GM18505 (cell line): Measurements from ENCODE around the gene FMOD.

Experiments
- ATAC-seq: cut with Tn5 transposase; IDR thresholded peaks from one replicate; pipeline ENCODE4 v1.9.1; 2021; ENCODE audit not compliant: unreplicated experiment
- POLR2A ChIP-seq: IDR thresholded peaks from 4 replicates; pipeline ENCODE4 v1.6.1; 2011; ENCODE audit warnings: borderline replicate concordance; ENCODE audit not compliant: insufficient read depth, insufficient read length; ENCODE audit errors: extremely low read depth

Gene FMOD

DNA sequence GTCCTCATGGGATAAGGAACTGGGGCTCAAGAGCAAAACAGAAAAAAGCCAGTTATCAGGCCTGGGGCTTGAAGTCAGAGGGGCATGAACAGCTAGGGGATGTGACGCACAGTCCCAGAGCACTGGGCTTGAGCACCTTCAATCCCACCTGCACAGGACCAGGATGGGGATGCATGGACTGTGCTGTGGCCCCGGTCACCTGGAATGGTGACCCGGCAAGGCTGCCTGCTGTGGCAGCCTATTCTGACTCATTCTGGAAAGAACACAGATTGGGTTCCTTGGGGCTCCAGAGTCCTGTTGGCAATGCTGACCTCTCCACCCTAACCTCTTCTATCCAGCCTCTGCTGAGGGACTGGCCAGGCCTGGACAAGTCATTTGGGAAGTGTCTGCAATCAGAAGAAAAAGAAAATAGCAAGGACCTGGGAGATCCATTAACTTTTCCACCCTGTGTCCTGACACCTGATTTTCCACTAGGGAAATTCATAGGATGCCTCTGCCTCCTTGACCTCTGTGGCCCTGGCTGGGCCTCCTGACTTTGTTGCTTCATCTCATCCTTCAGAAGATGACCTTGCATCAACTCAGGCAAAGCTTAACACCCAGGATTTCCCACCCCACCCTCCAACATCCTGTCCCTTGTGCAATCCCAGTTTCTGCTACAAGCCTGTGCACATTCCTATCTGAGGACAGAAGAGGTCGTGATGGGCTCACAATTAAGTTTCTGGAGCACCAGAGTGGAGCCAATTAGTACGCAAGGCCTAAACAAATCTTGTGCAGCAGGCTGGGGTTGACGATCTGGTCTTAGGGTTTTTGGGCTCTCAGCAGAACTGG is 17.9 kb upstream of the FMOD start:
- TF ChIP-seq POLR2A, result no peak
- no peak for ATAC-seq

DNA sequence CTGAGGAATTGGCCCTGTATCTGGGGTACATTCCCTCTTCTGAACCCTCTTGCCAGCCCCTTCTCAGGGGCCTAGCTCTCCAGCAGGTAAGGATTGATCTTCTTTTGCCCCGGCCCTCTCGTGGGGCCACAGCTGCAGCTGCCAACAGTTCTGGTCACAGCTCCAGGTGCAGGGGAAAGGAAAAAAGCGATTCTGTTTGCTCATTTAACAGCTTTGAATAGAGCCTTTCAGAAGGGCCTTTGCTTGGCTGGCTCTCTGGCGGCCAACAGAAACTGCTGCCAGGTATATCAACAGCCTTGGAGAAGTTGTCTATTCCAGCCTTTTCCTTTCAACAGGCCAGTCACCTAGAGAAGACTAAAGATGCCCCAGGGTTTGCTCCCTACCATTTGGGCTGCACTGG is 16.1 kb upstream of the FMOD start:
- no peak for ATAC-seq

DNA sequence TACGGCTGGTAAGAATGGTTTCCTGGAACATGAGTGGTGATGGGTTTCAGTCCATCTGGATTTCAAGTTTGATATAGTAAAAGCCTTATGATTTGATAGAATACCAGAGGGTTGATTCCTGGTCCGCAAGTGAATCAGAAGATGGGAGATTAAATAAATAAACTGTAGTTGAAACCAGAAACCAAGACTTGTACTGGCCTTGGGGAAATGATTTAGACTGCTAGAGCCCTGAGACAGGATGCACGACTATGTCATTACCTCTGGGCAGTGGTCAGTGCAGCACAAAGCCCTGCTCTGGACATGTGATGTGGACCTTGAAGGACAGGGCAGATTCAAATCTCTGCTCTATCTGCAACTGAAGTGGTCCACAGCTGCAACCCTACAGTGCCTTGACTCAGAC is 15.6 kb upstream of the FMOD start:
- TF ChIP-seq POLR2A, result no peak
- no peak for ATAC-seq

More for the DNA sequence above, 16.1 kb upstream of the FMOD start:
- no peak for TF ChIP-seq POLR2A

DNA sequence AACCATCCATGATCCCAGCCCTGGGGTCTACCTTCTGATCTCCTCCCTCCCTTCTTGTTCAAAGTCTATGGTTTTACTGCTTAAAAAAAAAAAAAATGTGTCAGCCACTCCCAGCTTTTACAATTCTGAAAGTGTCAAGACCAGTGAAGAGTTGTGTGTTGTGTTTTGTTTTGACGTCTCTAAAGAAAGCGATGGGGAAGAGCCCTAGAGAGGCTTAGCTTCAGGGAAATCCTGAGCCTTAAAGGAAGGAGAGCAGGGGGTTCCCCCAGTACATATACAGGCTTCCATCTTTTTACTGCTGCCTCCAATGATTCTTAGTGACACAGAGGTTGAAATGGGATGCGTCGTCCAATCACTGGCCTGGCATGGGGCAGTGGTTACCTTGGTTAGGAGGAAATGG is 13.9 kb upstream of the FMOD start:
- no peak for ATAC-seq
- no peak for TF ChIP-seq POLR2A

DNA sequence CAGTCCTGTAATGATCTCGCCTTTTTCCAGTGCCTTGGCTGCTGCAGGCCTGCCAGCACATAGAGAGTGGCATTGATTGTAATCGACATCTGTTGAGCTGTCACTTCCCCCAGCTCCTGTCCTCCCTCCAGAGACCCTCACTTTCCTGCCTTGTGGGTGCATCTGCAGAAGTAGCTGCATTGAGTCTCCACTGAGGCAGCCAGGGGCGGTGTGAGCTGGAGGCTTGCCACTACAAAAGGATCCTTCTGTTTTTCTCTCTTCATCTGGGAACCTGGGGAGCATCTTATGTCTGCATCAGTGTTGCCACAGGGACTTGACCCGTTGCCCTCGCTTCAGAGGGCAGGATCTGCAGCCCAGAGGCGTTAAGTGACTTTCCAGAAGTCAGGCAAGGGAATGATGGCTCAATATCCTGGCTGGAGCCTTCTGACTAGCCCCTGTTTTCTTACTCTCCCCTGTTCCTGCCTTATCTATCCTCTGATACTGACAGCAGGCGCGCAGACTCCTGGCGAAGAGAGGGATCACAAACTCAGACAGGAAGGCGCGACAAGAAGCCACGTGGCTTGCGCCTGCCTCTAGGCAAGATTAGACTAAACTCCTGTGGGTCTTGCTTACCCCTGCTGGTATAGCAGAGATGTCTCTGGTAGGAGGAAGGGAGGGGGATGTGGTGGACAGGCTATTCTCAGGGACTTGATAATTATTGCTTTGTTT is 13.3 kb upstream of the FMOD start:
- ATAC-seq, result no peak
- no peak for TF ChIP-seq POLR2A

DNA sequence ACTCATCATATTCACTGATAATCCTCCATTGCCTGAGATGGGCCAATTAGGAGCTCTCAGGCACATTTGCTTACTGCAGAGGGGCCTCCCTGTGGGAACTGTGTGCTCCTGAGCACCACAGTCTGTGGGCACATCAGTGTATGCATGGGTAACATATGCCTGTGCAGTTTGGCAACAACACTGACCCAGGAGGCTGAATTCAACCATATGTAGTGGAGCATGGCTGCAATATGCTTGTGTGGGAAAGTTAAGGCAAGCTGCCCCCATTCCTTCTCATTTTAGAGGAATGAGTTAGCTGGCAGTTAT is 11.8 kb upstream of the FMOD start:
- no peak for TF ChIP-seq POLR2A
- no peak for ATAC-seq

DNA sequence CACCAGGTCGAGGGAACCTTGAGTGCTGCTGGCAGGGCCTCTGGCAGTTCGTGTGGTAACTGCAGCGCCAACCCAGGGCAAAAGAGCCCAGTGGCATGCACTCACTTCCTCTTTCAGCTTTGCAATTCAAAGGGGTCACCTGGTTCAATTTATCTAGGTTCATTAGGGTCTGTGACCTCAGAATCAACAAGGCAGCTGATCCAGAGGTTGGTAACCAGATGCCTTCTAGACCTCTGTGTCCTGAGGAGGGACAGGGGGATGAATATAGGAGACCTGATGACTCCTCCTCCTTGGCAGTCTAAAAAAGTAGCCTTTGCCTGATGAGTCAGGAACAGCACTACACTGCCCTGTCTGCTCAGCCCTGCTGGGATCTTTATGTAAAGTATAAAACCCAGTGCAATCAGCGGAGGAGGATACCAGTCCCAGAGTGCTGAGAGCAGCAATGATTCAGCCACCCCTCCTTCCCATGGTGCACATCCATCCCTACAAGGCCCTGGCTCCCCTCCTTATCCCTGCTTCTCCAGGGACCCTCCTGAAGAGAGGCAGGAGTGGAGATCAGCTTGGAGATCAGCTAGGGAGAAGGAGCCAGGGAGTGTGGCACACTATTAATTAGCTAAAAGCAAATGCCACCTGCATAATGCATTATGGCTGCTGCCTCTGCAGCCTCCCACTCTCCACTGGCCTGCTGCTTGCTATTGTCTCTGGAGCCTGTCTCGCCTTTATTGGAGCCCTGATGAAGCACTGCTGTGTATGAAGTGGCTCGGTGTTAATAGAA is 11.2 kb upstream of the FMOD start:
- no peak for ATAC-seq
- no peak for TF ChIP-seq POLR2A

DNA sequence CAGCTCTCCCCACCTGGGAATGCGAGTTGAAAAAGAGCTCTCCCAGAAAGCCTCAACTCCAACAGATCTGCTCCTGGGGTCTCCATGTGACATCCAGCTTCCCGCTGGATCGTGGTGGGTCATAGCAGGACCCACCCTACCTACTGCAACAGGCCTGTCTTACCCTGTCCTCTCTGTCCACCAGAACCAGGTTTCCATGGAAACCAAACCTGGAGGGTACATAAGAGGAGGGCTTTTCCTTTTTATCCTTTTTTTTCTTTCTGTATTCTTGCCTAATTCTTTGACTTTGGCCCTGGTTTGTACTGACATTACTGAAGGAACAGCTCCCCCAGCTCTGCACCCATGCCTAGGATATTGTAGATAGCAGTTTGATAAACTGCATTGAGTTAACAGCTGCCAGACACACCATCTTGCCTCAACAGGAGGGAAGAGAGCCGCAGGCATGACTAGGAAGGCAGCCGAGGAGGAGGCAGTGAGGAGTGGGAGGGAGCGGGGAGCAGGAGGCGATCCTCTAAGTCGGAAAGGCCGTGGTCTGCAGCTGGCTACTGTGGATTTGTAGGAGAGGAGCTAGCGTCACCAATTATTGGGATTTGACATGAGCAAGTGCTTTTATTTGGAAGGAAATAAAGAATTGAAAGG is 9.7 kb upstream of the FMOD start:
- ATAC-seq, result no peak
- TF ChIP-seq POLR2A, result no peak

DNA sequence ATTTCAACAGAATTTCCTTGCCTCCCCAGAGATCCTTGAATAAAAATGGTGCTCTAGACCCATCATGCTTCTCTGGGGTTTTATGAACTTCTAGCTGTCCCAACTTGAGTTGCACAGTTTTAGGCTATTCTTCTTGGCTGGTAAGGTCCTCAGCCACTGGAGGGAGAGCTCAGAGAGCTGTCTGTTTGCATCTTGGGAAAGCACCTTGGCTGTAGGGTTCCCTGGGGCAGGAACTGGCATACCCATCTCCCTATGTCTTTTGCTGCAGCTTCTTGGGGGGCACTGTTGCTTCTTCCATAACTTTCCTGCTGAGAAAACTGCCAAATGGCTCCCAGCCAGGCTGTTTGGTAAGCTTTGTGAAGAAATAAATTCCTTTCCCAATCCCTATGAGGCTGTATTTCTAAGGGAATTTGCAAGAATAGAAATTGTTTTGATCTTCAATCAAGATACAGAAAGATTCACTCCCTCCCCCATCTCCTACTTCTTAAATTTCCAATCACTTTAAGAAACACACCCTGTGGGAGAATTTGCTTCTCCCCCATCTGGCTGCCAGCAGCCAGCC is 8.2 kb upstream of the FMOD start:
- ATAC-seq, result no peak

DNA sequence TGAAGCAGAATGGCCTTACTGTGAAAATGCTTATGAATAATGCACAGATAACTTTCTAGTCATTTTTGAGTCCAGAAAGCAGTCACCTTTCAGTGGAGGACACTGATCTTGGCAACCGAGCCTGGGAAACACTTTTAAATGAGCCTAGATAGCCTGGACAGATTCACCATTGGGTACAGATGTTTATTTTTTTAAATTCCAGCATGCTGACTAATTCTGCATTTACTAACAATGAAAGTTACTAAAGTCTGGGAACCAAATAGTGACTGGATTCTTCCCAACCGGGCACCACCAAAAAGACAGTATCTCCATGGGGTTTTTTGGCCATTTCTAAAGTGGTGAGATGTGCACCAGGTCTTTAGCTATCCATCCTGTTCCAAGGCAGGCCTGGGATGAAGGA is 3.3 kb upstream of the FMOD start:
- no peak for ATAC-seq

More for the DNA sequence above, 8.2 kb upstream of the FMOD start:
- no peak for TF ChIP-seq POLR2A

DNA sequence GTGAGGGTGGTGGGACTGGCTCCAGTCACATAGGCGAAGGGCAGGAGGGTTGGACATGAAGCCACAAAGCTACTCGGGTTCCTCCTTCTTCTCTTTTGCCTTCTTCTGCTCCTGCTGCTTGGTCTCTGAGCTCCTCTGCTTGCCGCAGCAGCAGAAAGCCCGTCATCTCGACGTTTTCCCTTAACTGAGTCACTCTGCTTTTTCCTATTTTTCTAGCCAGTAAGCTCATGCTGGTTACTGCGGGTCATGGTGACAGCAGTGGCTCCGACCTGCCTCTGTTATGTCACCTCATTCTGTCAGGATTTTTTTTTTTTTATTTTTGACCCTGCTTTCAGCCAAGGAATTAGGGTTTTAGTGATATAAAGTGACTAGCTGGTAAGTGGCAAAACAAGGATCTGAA is 2.6 kb upstream of the FMOD start:
- no peak for TF ChIP-seq POLR2A
- no peak for ATAC-seq

More for the DNA sequence above, 3.3 kb upstream of the FMOD start:
- no peak for TF ChIP-seq POLR2A

DNA sequence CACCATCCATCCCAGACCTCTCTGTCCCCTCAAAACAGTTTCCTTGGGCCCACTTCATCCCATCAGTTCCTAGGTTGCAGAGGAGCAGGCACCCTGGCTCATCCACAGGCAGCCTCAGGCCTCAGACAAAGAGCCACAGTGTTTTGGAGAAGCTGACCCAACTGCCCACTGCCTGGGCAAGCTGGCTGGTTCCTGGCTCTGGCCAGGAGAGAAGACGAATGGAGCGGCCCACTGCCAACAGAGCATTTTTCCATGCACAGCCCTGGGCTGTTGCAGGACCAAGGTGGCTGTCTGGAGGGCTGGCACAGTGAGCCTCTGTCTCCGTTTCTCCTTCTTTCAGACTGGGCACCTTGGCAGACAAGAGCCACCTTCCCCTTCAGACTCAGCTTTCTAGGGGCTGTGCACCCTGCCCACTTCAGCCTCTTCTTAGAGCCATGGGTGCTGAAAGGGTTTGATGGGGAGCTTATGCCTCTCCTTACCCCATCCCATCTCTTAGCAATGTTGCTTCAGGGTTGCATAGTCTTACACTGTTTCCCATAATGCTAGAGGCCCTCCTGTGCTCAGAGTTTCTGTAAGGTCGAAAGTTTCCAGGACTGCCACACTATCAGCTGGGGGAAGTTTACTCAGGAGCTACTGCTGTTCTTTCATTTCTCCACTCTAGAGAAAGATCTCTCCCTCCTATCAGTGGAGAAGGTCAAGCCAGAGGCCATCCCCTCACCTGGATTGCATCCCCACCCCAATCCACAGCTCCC is 973 bp downstream of the FMOD start:
- ATAC-seq, result no peak
- TF ChIP-seq POLR2A, result no peak
